ENCODE results near the gene TRIM28. TPM values are rescaled to one million over a fixed set of nuclear protein-coding genes. Genes with fewer than 3 reads are reported as not detected.

Gene TRIM28
- total RNA-seq, 1 experiment from 2014 or later, result 1,221 TPM

GRCh38 chr19:58581227-58582141, 37.6 kb downstream of the TRIM28 start (continued):
- TF ChIP-seq ZNF263 (CRISPR knock-in tag; IDR thresholded peaks at IDR 0.05; ENCODE audit: low read depth) (no peak), NFYB (CRISPR knock-in tag; conservative IDR thresholded peaks at IDR 0.05; ENCODE audit: low read depth) (0 out of 2 replicates have a peak, but pooled peaks have one; percentile 13), AFF4 (CRISPR knock-in tag; IDR thresholded peaks at IDR 0.05; ENCODE audit: borderline replicate concordance) (no peak), ZNF138 (CRISPR knock-in tag; conservative IDR thresholded peaks at IDR 0.05) (no peak)
- TF ChIP-seq, protein P1, sequence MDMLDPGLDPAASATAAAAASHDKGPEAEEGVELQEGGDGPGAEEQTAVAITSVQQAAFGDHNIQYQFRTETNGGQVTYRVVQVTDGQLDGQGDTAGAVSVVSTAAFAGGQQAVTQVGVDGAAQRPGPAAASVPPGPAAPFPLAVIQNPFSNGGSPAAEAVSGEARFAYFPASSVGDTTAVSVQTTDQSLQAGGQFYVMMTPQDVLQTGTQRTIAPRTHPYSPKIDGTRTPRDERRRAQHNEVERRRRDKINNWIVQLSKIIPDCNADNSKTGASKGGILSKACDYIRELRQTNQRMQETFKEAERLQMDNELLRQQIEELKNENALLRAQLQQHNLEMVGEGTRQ (CRISPR knock-in tag; IDR thresholded peaks at IDR 0.05), result no peak

- no peak for DNase-seq (ENCODE audit: low spot score)
- POLR2A ChIA-PET, result no interaction called here
- H3K36me3 Mint-ChIP-seq, result peaks cover 14% of the 10 kb centered on the region
- peaks cover 7% of the 10 kb centered on the region for H3K4me1 Mint-ChIP-seq
- H3K27me3 Mint-ChIP-seq (ENCODE audit: low read depth), result no peaks in the 10 kb centered on the region
- H3K27ac Mint-ChIP-seq, result no peak overlapping the region
- no peak overlapping the region for H3K4me3 Mint-ChIP-seq
- H3K9me3 Mint-ChIP-seq, result no peaks in the 10 kb centered on the region
- CTCF ChIA-PET, result no interaction called here
- no peak for ATAC-seq
- TF ChIP-seq ZSCAN18 (CRISPR knock-in tag; IDR thresholded peaks at IDR 0.05) (no peak), AFF4 (CRISPR knock-in tag; IDR thresholded peaks at IDR 0.05; ENCODE audit: borderline replicate concordance) (no peak), GABPB1 (CRISPR knock-in tag; IDR thresholded peaks at IDR 0.05) (no peak), ZNF532 (CRISPR knock-in tag; IDR thresholded peaks at IDR 0.05; ENCODE audit: borderline replicate concordance) (no peak), SMAD3 (CRISPR knock-in tag; IDR thresholded peaks at IDR 0.05; ENCODE audit: borderline replicate concordance) (no peak), ZNF281 (CRISPR knock-in tag; IDR thresholded peaks at IDR 0.05) (no peak), FOXK1 (CRISPR knock-in tag; IDR thresholded peaks at IDR 0.05) (no peak), TP53 (CRISPR knock-in tag; IDR thresholded peaks at IDR 0.05) (no peak)
- TF ChIP-seq, protein P2, sequence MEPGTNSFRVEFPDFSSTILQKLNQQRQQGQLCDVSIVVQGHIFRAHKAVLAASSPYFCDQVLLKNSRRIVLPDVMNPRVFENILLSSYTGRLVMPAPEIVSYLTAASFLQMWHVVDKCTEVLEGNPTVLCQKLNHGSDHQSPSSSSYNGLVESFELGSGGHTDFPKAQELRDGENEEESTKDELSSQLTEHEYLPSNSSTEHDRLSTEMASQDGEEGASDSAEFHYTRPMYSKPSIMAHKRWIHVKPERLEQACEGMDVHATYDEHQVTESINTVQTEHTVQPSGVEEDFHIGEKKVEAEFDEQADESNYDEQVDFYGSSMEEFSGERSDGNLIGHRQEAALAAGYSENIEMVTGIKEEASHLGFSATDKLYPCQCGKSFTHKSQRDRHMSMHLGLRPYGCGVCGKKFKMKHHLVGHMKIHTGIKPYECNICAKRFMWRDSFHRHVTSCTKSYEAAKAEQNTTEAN (CRISPR knock-in tag; IDR thresholded peaks at IDR 0.05), result no peak
- TF ChIP-seq, protein P3, sequence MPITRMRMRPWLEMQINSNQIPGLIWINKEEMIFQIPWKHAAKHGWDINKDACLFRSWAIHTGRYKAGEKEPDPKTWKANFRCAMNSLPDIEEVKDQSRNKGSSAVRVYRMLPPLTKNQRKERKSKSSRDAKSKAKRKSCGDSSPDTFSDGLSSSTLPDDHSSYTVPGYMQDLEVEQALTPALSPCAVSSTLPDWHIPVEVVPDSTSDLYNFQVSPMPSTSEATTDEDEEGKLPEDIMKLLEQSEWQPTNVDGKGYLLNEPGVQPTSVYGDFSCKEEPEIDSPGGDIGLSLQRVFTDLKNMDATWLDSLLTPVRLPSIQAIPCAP (CRISPR knock-in tag; IDR thresholded peaks at IDR 0.05), result no peak
These were observed 39.1 kb downstream of the TRIM28 start for GRCh38 chr19:58582985-58583384.
